ENCODE results near the gene MYBPHL. TPM values are rescaled to one million over a fixed set of nuclear protein-coding genes. Genes with fewer than 3 reads are reported as not detected.

The MYBPHL gene
- total RNA-seq, 1 donor from 2014 or later = not detected

- TF ChIP-seq CTCF (IDR thresholded peaks at IDR 0.05; ENCODE audit: unreplicated experiment) = no peak
- DNase-seq (ENCODE audit: low spot score in 2 of 2, unreplicated experiment in 2 of 2) = no peak
- Mint-ChIP-seq H3K27ac (peak overlapping the region; percentile 78), H3K4me1 (peaks cover 30% of the 10 kb centered on the region), H3K9me3 (no peaks in the 10 kb centered on the region), H3K27me3 (ENCODE audit: low read depth) (peaks cover 2% of the 10 kb centered on the region), H3K36me3 (peaks cover 19% of the 10 kb centered on the region), H3K4me3 (peak overlapping the region; percentile 36)
These were observed 52.8 kb downstream of the MYBPHL start for GRCh38 chr1:109253803-109254620.

- TF ChIP-seq CTCF (IDR thresholded peaks at IDR 0.05; ENCODE audit: unreplicated experiment) = no peak
These were observed 53.7 kb downstream of the MYBPHL start for GRCh38 chr1:109252893-109253802.

GRCh38 chr1:109252167-109252892, 54.5 kb downstream of the MYBPHL start:
- TF ChIP-seq CTCF (IDR thresholded peaks at IDR 0.05; ENCODE audit: unreplicated experiment) = no peak
- H3K27ac Mint-ChIP-seq = no peak overlapping the region
- H3K36me3 Mint-ChIP-seq = peaks cover 19% of the 10 kb centered on the region
- H3K4me3 Mint-ChIP-seq = no peak overlapping the region
- DNase-seq (ENCODE audit: low spot score in 2 of 2, unreplicated experiment in 2 of 2) = no peak
- H3K9me3 Mint-ChIP-seq = no peaks in the 10 kb centered on the region
- peaks cover 30% of the 10 kb centered on the region for H3K4me1 Mint-ChIP-seq
- H3K27me3 Mint-ChIP-seq (ENCODE audit: low read depth) = peaks cover 2% of the 10 kb centered on the region

More at GRCh38 chr1:109252893-109253802, 53.7 kb downstream of the MYBPHL start:
- peaks cover 30% of the 10 kb centered on the region for H3K4me1 Mint-ChIP-seq
- peak overlapping the region; percentile 36 for H3K4me3 Mint-ChIP-seq
- peak overlapping the region; percentile 71 for H3K27ac Mint-ChIP-seq
- peaks cover 19% of the 10 kb centered on the region for H3K36me3 Mint-ChIP-seq
- no peaks in the 10 kb centered on the region for H3K9me3 Mint-ChIP-seq
- peaks cover 2% of the 10 kb centered on the region for H3K27me3 Mint-ChIP-seq (ENCODE audit: low read depth)
- no peak for DNase-seq (ENCODE audit: low spot score in 2 of 2, unreplicated experiment in 2 of 2)

- H3K36me3 Mint-ChIP-seq = peaks cover 19% of the 10 kb centered on the region
- peaks cover 2% of the 10 kb centered on the region for H3K27me3 Mint-ChIP-seq (ENCODE audit: low read depth)
- TF ChIP-seq CTCF (IDR thresholded peaks at IDR 0.05; ENCODE audit: unreplicated experiment) = no peak
- no peak for DNase-seq (ENCODE audit: low spot score in 2 of 2, unreplicated experiment in 2 of 2)
- no peaks in the 10 kb centered on the region for H3K9me3 Mint-ChIP-seq
- peaks cover 30% of the 10 kb centered on the region for H3K4me1 Mint-ChIP-seq
- H3K27ac Mint-ChIP-seq = no peak overlapping the region
- peak overlapping the region; percentile 24 for H3K4me3 Mint-ChIP-seq
These were observed 55.3 kb downstream of the MYBPHL start for GRCh38 chr1:109251277-109252166.

All from mesothelial cell of epicardium (in vitro differentiated cells).